Esophagus muscularis mucosa (tissue), 3 donors: Measurements from ENCODE around the gene C1orf74.

Experiments
- CTCF ChIP-seq, 3 experiments: fragments of 200-600 bp in 2 of 3; fragments of 450-650 bp in 1 of 3; sonication (generic) in 2 of 3; IDR thresholded peaks; one replicate each; pipeline ENCODE4 v1.5.1; 2017 to 2019; ENCODE audit warnings: antibody characterized with exemption in 3 of 3, mild to moderate bottlenecking in 2 of 3, moderate library complexity in 1 of 3
- POLR2A ChIP-seq: fragments of 450-650 bp; IDR thresholded peaks from one replicate; pipeline ENCODE4 v1.6.1; 2017; ENCODE audit warnings: antibody characterized with exemption, moderate library complexity, mild to moderate bottlenecking, low read depth
- POLR2AphosphoS5 ChIP-seq, 2 donors: sonication (generic); formaldehyde crosslinking; IDR thresholded peaks; one replicate each; pipeline ENCODE4 v1.6.1; 2017; ENCODE audit warnings: antibody characterized with exemption in 2 of 2

- TF ChIP-seq CTCF (IDR thresholded peaks at IDR 0.05) (no peak), POLR2AphosphoS5 (IDR thresholded peaks at IDR 0.05) (no peak), POLR2A (no peak)
Measured at GRCh38 chr1:209813902-209814301, 29.5 kb upstream of the C1orf74 start.
